ENCODE data around the gene MAN1B1.

The MAN1B1 gene

DNA sequence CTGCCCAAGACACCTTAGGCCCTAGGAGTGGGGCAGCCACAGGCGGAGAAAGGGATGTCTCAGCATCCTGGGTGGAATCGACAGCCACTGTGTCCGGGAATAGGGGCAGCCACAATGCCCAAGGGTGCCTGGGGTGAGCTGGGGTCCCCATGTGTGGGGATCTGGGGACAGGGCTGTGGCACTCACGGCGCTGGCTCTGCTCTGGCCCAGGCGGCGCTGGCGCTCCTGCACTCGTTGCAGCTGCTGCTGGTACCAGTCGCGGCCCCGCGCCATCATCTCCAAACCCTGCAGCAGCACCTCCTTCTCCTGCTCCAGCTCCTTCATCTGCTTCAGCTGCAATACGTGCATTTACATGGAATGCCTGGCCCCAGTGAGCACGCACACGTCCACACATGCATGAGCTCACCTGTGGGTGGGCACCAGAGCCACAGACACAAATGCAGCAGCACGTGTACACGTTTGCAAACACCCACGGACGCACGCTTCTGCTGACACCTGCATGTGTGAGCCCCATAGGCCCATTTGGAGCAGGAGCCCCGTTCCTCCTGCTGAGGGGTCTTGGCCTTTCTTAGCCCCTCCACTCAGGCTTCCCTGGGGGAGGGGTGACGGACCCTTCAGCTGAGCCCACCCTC lies 21.3 kb upstream of the MAN1B1 start:
- no peak overlapping the region for H3K4me3 ChIP-seq (ENCODE audit: low read depth, low read length)
- DNase-seq (ENCODE audit: low read depth) = no peak
- TF ChIP-seq, protein P1, sequence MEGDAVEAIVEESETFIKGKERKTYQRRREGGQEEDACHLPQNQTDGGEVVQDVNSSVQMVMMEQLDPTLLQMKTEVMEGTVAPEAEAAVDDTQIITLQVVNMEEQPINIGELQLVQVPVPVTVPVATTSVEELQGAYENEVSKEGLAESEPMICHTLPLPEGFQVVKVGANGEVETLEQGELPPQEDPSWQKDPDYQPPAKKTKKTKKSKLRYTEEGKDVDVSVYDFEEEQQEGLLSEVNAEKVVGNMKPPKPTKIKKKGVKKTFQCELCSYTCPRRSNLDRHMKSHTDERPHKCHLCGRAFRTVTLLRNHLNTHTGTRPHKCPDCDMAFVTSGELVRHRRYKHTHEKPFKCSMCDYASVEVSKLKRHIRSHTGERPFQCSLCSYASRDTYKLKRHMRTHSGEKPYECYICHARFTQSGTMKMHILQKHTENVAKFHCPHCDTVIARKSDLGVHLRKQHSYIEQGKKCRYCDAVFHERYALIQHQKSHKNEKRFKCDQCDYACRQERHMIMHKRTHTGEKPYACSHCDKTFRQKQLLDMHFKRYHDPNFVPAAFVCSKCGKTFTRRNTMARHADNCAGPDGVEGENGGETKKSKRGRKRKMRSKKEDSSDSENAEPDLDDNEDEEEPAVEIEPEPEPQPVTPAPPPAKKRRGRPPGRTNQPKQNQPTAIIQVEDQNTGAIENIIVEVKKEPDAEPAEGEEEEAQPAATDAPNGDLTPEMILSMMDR (IDR thresholded peaks at IDR 0.05; ENCODE audit: control insufficient read depth, extremely low read depth, insufficient read depth) = no peak

DNA sequence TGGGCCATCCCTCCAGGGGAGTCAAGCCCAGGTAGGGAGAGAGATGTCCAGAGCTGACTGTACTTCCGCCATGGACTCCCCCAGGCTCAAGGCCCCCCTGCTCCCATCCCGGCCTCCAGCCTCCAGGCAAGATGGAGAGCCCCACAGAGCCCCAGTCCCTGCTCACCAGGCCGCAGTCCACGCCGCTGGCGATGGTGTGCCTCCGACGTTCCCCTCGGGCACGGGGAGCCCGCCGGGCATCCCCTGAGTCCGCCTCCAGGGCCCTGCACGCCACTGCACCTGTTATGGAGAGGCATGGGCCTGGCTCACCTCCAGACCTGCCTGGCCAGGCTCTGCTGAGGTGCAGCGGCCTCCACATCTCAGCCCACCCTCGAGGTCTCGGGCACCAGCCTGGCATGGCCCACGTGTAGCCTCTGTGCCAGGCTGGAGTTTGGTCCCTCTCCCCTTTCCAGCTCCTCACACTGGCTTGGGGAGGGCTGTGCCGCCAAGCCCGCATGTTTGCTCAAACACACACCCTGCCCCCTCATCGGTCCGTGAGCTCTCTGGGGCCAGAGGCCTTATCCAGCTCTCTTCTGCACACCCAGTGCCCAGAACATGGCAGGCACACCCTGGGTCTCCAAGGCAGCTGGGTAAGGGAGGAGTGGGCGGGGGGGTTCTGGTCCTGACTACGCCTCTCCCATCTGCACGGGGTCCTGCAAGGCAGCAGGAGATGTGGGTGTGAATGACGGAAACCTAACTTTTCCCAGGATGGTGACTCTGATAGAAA lies 20.5 kb upstream of the MAN1B1 start:
- TF ChIP-seq, protein P1 (IDR thresholded peaks at IDR 0.05; ENCODE audit: control insufficient read depth, extremely low read depth, insufficient read depth) = no peak
- DNase-seq (ENCODE audit: low read depth) = no peak
- no peak overlapping the region for H3K4me3 ChIP-seq (ENCODE audit: low read depth, low read length)

DNA sequence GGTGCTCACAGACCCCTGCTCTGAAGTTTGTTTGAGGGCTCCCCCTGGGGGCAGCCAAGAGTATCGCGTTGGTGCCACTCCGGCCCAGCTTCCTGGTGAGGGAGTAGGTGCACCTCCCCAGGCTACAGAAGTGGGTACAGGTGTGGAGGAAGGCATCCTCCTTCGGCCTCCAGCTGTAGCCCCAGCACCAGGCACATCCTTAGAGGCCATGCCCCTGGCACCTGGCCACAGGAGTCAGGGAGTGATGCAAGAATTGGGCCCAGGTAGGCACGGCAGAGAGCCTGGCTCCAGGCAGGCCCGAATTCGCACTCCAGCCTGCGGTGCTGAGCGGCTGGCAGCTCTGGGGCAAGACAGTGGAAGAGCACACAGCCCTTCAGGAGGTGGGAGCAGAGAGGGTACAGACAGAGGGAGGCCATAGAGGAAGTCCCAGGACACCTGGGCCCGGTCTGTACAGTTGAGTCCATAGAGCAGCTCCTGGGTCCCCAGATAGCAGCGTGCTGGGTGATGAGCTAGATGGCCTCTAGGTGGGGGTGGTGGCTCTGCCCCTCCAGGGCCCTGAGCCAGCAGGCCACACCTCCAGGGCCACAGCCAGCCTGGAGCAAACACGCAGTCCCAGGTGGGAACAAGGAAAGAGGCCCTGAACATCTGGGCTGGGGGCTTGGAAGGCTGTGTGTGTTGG lies 18.8 kb upstream of the MAN1B1 start:
- peak; percentile 72 for DNase-seq (ENCODE audit: low read depth)
- H3K4me3 ChIP-seq (ENCODE audit: low read depth, low read length) = peak overlapping the region; percentile 64
- TF ChIP-seq, protein P1 (IDR thresholded peaks at IDR 0.05; ENCODE audit: control insufficient read depth, extremely low read depth, insufficient read depth) = peak; percentile 71

DNA sequence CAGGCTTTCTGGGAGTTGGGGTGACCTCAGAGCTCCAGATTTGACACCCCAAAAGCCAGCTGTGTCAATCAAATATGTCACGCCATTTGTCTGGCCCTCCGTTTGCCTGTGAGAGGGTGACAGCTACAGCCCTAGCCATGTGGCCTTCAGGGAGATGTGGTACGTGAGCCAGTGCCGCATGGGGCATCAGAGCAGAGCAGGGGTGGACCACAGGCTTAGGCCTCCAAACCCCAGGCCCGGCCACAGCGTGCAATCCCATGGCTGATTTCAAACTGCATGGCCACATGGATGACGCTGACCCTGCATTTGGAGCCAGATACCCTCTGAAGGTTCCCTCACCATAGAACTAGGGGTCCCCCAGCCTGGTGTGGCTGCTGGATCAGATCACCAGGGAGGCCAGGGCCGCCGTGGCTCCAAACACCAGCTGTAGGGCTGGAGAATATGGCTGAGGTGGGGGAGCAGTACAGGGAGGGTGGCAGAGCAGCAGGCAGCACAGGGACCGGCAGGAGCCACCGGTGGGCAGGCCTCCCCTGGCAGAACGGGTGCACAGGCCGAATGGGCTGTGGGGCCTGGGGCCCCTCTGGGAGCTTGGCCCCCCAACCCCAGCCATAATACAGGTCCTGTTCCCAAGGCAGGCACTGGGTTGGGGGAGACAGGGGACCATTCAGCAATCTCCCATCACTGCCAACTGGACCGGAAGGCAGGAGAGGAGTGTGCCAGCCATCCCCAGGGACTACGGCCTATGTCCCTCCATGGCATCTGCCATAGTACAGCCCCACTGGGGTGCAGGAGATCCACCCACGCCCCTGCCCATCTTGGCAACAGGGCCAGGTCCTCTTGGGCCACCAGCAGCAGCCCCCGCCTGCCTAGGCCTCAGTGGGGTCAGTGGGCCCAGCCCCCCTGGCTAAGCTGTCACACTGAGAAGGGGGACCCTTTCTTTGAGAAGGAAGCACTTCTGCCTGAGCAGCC lies 18.0 kb upstream of the MAN1B1 start:
- TF ChIP-seq, protein P1 (IDR thresholded peaks at IDR 0.05; ENCODE audit: control insufficient read depth, extremely low read depth, insufficient read depth) = no peak
- DNase-seq (ENCODE audit: low read depth) = no peak
- peak overlapping the region; percentile 64 for H3K4me3 ChIP-seq (ENCODE audit: low read depth, low read length)

DNA sequence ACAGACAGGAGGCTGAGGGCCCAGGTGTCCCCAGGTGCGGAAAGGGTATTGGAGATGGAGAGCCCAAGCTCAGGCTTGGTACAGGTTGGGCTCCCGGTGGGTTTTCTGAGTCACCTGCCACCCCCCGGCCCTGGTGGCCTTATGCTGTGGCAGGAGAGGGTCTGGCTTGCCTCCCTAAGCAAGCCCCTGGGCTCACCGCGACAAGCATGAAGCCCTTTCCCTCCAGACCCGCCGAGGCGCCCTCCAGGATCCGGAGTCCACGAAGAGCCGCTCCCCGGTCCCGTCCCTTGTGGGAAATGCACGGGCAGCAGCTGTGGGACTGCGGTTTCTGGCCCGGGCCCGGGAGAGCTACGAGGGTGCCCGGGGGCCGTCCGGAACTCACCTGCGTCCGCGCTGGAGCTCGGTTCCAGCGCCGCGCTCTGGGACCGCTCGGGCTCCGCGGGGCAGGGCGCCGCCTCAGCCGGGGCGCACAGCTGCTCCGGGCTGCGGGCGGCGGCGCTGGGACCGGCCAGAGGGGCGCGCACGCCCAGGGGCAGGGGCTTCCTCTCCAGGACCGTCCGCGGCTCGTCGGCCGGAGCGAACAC lies 17.2 kb upstream of the MAN1B1 start:
- TF ChIP-seq, protein P1 (IDR thresholded peaks at IDR 0.05; ENCODE audit: control insufficient read depth, extremely low read depth, insufficient read depth) = no peak
- no peak for DNase-seq (ENCODE audit: low read depth)
- peak overlapping the region; percentile 64 for H3K4me3 ChIP-seq (ENCODE audit: low read depth, low read length)
